NCI-H128 (cell line): Measurements from ENCODE around the gene TBC1D25.

Experiments
- DNase-seq: peaks from one replicate; lab custom pipeline; 2025; ENCODE audit not compliant: unreplicated experiment; lab: John Stamatoyannopoulos, UW

The TBC1D25 gene

GRCh38 chrX:48600226-48600625 lies 60.7 kb downstream of the TBC1D25 start:
- DNase-seq = no peak

- no peak for DNase-seq
These were observed 62.4 kb downstream of the TBC1D25 start for GRCh38 chrX:48601741-48602394.

GRCh38 chrX:48604701-48605100 lies 65.2 kb downstream of the TBC1D25 start:
- no peak for DNase-seq

GRCh38 chrX:48606091-48606490 lies 66.6 kb downstream of the TBC1D25 start:
- no peak for DNase-seq

- no peak for DNase-seq
These were observed 72.2 kb downstream of the TBC1D25 start for GRCh38 chrX:48611703-48612102.
